ENCODE results near the gene SRP68. TPM values are rescaled to one million over a fixed set of nuclear protein-coding genes. Genes with fewer than 3 reads are reported as not detected.

The SRP68 gene
- total and polyA plus RNA-seq, 2 donors (not counting 1 experiment from before 2014, with no cell fraction given): 29.6 to 82.3 TPM

DNA sequence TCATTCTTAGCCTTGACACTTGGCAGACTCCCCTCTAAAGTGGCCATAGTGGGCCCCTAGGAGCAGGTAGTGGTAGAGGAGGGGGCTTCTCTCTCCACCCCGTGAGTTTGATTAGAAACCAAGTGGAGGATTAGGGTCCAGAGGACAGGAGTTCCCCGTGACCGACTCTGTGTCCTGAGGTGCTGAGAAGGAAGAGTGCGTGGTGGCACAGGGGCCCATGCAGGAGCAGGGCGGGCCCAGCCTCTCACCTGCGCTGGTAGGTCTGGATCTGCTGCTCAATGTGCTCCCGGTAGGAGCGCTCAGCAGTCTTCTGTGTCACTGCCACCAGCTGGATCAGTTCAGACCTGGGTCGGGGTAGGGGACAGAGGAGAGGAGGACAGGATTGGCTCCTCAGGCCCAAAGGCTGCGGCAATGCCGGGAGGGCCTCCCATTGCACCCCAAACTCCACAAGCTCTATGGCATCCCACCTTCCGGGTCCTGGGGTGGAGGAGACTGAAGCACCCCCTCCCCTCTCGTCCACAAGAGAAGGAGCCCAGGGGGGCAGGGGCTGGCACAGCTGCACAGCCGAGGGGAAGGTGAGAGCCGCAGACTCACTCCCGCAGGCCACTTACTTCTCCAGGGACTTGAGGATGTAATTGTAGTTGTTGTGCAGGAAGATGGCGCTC, 12.9 kb upstream of the SRP68 start:
- Mint-ChIP-seq H3K9me3 (ENCODE audit: insufficient read depth) (no peaks in the 10 kb centered on the region), H3K4me1 (peaks cover 3% of the 10 kb centered on the region), H3K27ac (no peak overlapping the region), H3K27me3 (no peaks in the 10 kb centered on the region), H3K4me3 (no peak overlapping the region)
- Histone ChIP-seq H3K27me3 (replicated peaks in 1 of 4; ENCODE audit: control extremely low read depth in 1 of 4, control insufficient read depth in 3 of 4, insufficient read depth in 4 of 4, low read length in 3 of 4) (no peaks in the 10 kb centered on the region), H3K27ac (ENCODE audit: low read length in 2 of 2) (no peak overlapping the region), H3K4me2 (replicated peaks; ENCODE audit: low read depth, low read length, poor library complexity, severe bottlenecking) (no peak overlapping the region), H3K4me3 (ENCODE audit: control extremely low read depth in 1 of 5, extremely low read depth in 1 of 5, insufficient read depth in 1 of 5, low read depth in 2 of 5, low read length in 4 of 5) (no peak overlapping the region), H3K4me1 (ENCODE audit: control insufficient read depth in 2 of 2, insufficient read depth in 2 of 2, low read length in 2 of 2) (peaks cover 0 to 2% of the 10 kb centered on the region in 2 donors), H3K36me3 (replicated peaks in 1 of 2; ENCODE audit: control extremely low read depth in 1 of 2, control insufficient read depth in 1 of 2, extremely low read depth in 1 of 2, insufficient read depth in 2 of 2, low read length in 1 of 2) (peaks cover 0 to 70% of the 10 kb centered on the region in 2 experiments), H3K9ac (ENCODE audit: low read length) (no peak overlapping the region), H4K20me1 (ENCODE audit: control insufficient read depth, insufficient read depth, low read length, poor library complexity, severe bottlenecking) (peaks cover 4% of the 10 kb centered on the region), H3K79me2 (ENCODE audit: control insufficient read depth, insufficient read depth, low read length) (no peaks in the 10 kb centered on the region), H2AFZ (ENCODE audit: insufficient read depth, low read depth, low read length, poor library complexity, severe bottlenecking) (no peak overlapping the region), H3K9me3 (ENCODE audit: control extremely low read depth in 1 of 3, control insufficient read depth in 2 of 3, insufficient read depth in 1 of 3, low read length in 2 of 3) (no peaks in the 10 kb centered on the region)
- 93% methylated on average over 13 of the region's 17 CpGs for WGBS (ENCODE audit: insufficient coverage)
- TF ChIP-seq, protein P1, sequence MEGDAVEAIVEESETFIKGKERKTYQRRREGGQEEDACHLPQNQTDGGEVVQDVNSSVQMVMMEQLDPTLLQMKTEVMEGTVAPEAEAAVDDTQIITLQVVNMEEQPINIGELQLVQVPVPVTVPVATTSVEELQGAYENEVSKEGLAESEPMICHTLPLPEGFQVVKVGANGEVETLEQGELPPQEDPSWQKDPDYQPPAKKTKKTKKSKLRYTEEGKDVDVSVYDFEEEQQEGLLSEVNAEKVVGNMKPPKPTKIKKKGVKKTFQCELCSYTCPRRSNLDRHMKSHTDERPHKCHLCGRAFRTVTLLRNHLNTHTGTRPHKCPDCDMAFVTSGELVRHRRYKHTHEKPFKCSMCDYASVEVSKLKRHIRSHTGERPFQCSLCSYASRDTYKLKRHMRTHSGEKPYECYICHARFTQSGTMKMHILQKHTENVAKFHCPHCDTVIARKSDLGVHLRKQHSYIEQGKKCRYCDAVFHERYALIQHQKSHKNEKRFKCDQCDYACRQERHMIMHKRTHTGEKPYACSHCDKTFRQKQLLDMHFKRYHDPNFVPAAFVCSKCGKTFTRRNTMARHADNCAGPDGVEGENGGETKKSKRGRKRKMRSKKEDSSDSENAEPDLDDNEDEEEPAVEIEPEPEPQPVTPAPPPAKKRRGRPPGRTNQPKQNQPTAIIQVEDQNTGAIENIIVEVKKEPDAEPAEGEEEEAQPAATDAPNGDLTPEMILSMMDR (IDR thresholded peaks at IDR 0.05): no peak
- no peak for TF ChIP-seq EZH2 (IDR thresholded peaks at IDR 0.05; ENCODE audit: borderline replicate concordance, insufficient read depth, low read depth, low read length, poor library complexity, severe bottlenecking)
- CTCF ChIA-PET: interaction anchor here (0.9 kb wide), 1 partner anchor 36 kb away, joined by 3 read pairs; no protein-coding TSS in a partner anchor
- intact Hi-C loops (cut with micrococcal nuclease): no loop called here
- POLR2A ChIA-PET: no interaction called here
- ATAC-seq (ENCODE audit: low read depth): no peak
- no peak for DNase-seq

DNA sequence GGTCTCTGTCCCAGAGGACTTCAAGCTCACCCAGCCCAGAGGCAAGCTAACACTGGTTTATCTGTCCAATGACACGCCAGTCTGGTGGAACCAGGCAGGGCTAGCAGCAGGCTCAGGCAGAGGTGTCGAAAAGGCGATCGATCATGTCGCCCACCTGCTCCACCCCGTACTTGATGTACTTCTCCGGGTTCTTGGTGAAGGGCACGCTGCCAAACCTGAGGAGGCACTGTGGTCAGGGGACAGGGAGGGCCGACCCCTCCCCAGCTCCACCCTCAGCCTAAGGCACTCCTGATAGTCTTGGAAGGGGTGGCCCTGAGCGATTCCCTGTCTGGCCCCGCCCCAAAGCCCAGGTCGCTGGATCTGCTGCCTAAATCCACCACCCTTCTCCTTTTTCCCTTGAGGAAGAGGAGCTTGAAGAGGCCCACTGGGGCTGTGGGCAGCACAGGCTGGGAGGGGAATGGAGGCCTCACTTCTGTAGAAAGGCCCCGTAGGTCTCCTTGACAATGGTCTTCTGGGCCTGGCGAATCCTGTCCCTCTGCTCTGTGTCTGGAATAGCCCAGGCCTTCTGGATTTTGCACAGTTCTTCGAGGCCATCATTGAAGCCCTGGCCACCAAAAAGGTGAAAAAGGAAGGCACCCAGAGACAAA, 11.3 kb upstream of the SRP68 start:
- TF ChIP-seq, protein P1 (IDR thresholded peaks at IDR 0.05): no peak
- no peak for TF ChIP-seq EZH2 (IDR thresholded peaks at IDR 0.05; ENCODE audit: borderline replicate concordance, insufficient read depth, low read depth, low read length, poor library complexity, severe bottlenecking)
- ATAC-seq (ENCODE audit: low read depth) (no peak), DNase-seq (no peak)
- H3K9me3 ChIP-seq (ENCODE audit: control extremely low read depth in 1 of 3, control insufficient read depth in 2 of 3, insufficient read depth in 1 of 3, low read length in 2 of 3): no peaks in the 10 kb centered on the region
- H3K36me3 ChIP-seq (replicated peaks in 1 of 2; ENCODE audit: control extremely low read depth in 1 of 2, control insufficient read depth in 1 of 2, extremely low read depth in 1 of 2, insufficient read depth in 2 of 2, low read length in 1 of 2): peaks cover 0 to 54% of the 10 kb centered on the region in 2 experiments
- H3K4me1 ChIP-seq (ENCODE audit: control insufficient read depth in 2 of 2, insufficient read depth in 2 of 2, low read length in 2 of 2): peaks cover 12 to 13% of the 10 kb centered on the region in 2 donors
- no peak overlapping the region for H3K27ac Mint-ChIP-seq
- H3K79me2 ChIP-seq (ENCODE audit: control insufficient read depth, insufficient read depth, low read length): no peaks in the 10 kb centered on the region
- H3K9ac ChIP-seq (ENCODE audit: low read length): no peak overlapping the region
- no peaks in the 10 kb centered on the region for H4K20me1 ChIP-seq (ENCODE audit: control insufficient read depth, insufficient read depth, low read length, poor library complexity, severe bottlenecking)
- peaks cover 2% of the 10 kb centered on the region for H3K27me3 Mint-ChIP-seq
- POLR2A ChIA-PET: no interaction called here
- H3K4me3 ChIP-seq (ENCODE audit: control extremely low read depth in 1 of 5, extremely low read depth in 1 of 5, insufficient read depth in 1 of 5, low read depth in 2 of 5, low read length in 4 of 5): no peak overlapping the region
- H3K9me3 Mint-ChIP-seq (ENCODE audit: insufficient read depth): no peaks in the 10 kb centered on the region
- no peak overlapping the region for H3K4me3 Mint-ChIP-seq
- CTCF ChIA-PET: no interaction called here
- intact Hi-C loops (cut with micrococcal nuclease): no loop called here
- no peak overlapping the region for H3K27ac ChIP-seq (ENCODE audit: low read length in 2 of 2)
- no peak overlapping the region for H2AFZ ChIP-seq (ENCODE audit: insufficient read depth, low read depth, low read length, poor library complexity, severe bottlenecking)
- WGBS (ENCODE audit: insufficient coverage): 97% methylated on average over 11 of the region's 15 CpGs
- H3K4me1 Mint-ChIP-seq: peaks cover 11% of the 10 kb centered on the region
- no peak overlapping the region for H3K4me2 ChIP-seq (replicated peaks; ENCODE audit: low read depth, low read length, poor library complexity, severe bottlenecking)
- peaks cover 0 to 11% (median 7%) of the 10 kb centered on the region in 4 experiments for H3K27me3 ChIP-seq (replicated peaks in 1 of 4; ENCODE audit: control extremely low read depth in 1 of 4, control insufficient read depth in 3 of 4, insufficient read depth in 4 of 4, low read length in 3 of 4)
